CD4-positive, alpha-beta T cell treated with Interleukin-21 for 1 hour (primary cell): ENCODE measurements around the gene SSNA1.
A peak's percentile ranks its signal among the peaks of the same experiment; 100 is the strongest.

Source experiments
- DNase-seq: peaks from one replicate; pipeline ENCODE4 v3.0.0-alpha.2; 2020

The SSNA1 gene, protein sequence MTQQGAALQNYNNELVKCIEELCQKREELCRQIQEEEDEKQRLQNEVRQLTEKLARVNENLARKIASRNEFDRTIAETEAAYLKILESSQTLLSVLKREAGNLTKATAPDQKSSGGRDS

DNA sequence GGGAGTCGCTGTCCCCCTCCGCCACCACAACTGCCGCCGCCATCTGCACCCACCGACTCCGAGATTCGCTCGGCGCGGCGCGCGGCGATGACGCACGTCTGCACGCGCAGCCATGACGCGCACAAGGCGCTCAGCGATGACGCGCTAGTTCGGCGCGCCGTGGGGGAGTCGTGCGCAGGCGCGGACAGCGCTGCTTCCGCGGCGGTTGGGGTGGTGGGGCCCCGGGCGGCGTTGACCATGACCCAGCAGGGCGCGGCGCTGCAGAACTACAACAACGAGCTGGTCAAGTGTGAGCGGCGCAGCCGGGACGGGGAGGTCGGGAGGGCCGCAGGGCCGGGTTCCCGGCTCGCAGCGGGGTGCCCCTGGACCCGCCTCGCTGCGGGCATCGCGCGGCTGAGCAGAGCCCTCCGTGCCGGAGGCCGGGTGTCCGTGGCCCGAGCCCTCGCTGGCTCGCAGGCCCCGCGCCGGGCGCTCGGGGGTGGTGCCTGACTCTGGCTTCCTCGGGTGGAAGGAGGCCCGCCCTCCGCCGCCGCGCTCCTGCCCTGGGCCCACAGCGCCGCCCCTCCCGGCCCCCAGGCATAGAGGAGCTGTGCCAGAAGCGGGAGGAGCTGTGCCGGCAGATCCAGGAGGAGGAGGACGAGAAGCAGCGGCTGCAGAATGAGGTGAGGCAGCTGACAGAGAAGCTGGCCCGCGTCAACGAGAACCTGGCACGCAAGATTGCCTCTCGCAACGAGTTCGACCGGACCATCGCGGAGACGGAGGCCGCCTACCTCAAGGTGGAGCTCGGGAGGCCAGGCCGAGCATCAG lies at the start of gene SSNA1, which contains the start of gene ANAPC2:
TSS of gene SSNA1 (plus strand) at position 187 of the 807 bp plus-strand sequence. CDS start at position 238, 51 bp downstream.
TSS of gene ANAPC2 (minus strand) at position 71 of the 807 bp plus-strand sequence. CDS start at position 43, 28 bp downstream.
- peak; percentile 93 for DNase-seq

DNA sequence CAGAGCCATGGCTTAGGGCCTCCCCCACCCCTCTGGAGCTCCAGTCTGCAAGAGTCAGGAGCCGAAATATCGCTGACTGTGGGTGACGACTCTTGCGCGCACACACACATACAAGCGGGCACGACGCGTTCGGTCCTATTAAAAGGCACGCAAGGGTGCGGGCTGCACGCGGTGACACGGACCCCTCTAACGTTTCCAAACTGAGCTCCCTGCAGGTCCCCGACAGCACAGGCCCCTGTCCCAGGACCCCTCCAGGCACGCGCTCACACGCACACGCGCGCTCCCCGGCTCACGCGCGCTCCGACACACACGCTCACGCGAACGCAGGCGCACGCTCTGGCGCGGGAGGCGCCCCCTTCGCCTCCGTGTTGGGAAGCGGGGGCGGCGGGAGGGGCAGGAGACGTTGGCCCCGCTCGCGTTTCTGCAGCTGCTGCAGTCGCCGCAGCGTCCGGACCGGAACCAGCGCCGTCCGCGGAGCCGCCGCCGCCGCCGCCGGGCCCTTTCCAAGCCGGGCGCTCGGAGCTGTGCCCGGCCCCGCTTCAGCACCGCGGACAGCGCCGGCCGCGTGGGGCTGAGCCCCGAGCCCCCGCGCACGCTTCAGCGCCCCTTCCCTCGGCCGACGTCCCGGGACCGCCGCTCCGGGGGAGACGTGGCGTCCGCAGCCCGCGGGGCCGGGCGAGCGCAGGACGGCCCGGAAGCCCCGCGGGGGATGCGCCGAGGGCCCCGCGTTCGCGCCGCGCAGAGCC lies 49.6 kb upstream of the SSNA1 start, which contains the start of gene GRIN1:
TSS of gene GRIN1 (plus strand) at position 433 of the 746 bp plus-strand sequence. CDS start 333 bp downstream, outside the sequence.
- DNase-seq, result peak; percentile 33

GRCh38 chr9:137139468-137140150 lies 48.9 kb upstream of the SSNA1 start:
- DNase-seq, result no peak

DNA sequence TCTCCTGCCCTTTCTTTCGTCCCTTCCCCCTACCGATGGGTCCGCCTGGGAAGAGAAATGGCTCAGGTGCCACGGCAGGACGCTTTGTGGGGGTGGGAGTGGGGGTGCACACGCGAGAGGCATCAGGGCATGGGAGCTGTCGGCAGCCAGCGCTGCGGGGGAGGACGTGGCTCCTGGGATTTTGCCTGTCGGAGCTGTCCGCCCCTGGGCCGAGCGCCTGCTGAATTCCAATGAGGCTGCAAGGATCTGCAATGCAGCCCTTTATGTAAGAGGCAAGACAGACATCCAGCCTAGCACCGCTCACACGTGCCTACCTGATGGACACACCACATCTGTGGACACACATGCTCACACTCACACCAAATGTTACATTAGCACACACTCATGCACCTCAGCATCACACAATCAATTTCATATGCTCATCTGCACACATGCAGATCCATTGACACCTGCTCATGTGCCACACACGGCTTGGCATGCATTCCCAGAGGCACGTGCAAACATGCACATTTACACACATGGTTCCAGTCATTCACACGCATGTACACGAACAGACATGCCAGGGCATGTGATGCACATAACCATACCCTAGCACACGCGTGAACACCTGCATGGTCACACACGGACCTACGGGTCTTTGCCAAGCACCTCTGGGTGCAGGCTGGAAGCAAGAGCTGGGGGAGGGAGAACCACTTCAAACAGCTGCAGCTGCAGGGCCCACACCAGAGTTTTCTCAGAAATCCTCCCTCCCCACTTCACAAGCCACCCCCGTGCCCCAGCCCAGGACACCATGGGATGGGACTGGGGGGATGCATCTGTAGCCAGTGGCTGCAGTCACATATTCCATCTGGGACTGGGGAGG lies 48.1 kb upstream of the SSNA1 start:
- DNase-seq, result no peak

GRCh38 chr9:137141050-137141810 lies 47.2 kb upstream of the SSNA1 start:
- DNase-seq, result no peak

GRCh38 chr9:137141976-137142936 lies 46.2 kb upstream of the SSNA1 start:
- DNase-seq, result no peak

DNA sequence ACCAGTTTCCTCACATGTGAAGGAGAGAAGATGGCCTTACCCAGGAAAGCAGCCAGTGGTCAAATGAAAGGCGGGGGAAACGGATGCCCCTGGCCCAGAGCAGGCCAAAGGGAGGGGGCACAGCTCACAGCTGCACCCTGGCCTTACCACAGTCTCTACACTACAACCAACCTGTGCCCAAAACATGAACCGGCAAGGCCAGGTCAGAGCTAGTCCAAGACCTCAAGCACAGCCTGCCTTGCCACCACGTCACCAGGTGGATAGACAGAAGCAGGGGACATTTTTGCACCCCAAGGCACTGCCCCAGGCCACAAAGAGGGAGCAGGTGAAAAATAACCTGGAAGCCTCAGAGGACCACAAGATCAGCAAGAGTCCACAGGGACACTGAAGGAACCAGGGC lies 45.0 kb upstream of the SSNA1 start:
- no peak for DNase-seq

DNA sequence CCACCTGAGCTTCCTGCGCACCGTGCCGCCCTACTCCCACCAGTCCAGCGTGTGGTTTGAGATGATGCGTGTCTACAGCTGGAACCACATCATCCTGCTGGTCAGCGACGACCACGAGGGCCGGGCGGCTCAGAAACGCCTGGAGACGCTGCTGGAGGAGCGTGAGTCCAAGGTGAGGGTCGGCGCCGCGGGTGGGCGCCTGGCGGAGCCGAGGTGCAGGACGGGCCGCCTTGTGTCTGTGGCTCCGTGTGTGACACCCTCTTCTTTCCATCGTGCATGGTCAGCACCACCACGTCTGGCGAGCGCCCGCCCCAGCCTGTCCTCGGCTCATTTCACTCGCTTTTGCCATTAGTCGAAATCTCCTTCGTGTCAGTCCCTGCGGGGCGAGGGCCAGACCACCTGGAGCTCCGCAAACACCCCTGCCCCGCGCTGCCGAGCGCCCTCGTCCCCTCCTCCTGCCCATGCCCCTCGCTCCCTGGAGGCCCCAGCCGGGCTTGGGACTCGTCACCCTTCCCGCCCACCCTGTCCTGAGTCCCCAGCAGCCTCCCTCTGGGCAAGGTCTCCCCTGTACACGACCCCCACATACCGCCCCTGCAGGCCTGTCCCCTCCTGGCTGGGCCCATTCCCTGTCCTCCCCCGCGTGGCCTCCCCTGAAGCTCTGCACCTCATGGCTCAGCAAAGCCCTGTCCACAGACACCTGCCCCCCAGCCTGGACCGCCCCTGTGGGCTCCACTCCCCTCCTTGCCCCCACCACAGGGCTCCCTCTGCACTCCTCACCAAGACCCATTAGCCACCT lies 42.5 kb upstream of the SSNA1 start:
- no peak for DNase-seq

GRCh38 chr9:137146527-137146918 lies 42.0 kb upstream of the SSNA1 start:
- no peak for DNase-seq

GRCh38 chr9:137147091-137147792 lies 41.2 kb upstream of the SSNA1 start:
- DNase-seq, result no peak

DNA sequence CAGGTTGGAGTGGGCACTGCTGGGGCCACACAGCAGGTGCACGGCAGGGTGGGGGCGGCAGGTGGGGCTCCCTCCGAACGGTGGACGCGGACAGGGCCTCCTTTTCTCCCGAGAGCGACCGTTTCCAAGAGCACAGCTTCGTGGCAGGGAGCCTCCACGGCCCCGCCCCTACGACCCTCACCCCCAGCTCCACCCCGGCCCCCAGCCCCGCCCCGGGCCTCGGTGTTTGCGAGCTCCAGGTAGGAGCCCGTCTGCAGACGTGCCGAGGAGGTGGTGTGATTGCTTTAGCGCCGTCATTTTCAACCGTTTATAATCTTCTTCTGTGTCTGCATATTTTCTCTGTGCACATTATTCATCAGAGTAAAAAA lies 40.7 kb upstream of the SSNA1 start:
- no peak for DNase-seq

- no peak for DNase-seq
Observed at GRCh38 chr9:137148242-137148641, 40.2 kb upstream of the SSNA1 start.

DNA sequence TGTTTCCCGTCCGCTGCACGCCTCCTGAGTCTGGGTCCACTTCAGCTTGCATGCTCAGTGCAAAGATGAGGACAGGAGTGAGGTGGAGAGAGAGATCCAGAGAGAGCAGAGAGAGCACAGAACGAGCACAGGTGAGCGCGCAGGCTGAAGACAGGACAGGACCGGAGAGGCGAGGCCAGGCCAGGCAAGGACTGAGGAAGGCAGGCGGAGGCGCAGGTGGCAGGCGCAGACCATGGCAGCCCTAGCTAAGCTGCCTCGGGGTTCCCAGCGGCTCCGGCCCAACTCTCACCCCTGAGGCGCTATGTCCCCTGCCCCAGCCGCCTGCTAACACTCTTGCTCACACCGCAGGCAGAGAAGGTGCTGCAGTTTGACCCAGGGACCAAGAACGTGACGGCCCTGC lies 39.8 kb upstream of the SSNA1 start:
- no peak for DNase-seq

DNA sequence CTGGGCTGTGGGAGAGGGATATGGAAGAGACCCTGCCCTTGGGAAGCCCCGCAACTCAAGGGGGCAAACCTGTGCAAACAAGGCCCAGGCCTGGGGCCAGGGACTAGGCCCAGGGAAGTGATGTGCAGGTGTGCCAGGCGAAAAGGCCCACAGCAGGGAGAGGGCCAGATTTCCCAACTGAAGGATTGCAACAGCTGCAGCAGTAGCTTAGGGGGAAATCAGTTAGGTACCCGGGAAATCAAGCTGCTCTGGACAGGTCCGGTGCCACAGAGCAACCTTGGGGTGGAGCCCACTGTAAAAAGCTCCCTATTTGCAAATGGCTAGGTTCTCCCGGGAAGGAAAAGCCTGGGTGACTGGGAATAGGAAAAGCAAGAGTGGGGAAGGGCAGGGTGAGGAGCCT lies 39.1 kb upstream of the SSNA1 start:
- no peak for DNase-seq

DNA sequence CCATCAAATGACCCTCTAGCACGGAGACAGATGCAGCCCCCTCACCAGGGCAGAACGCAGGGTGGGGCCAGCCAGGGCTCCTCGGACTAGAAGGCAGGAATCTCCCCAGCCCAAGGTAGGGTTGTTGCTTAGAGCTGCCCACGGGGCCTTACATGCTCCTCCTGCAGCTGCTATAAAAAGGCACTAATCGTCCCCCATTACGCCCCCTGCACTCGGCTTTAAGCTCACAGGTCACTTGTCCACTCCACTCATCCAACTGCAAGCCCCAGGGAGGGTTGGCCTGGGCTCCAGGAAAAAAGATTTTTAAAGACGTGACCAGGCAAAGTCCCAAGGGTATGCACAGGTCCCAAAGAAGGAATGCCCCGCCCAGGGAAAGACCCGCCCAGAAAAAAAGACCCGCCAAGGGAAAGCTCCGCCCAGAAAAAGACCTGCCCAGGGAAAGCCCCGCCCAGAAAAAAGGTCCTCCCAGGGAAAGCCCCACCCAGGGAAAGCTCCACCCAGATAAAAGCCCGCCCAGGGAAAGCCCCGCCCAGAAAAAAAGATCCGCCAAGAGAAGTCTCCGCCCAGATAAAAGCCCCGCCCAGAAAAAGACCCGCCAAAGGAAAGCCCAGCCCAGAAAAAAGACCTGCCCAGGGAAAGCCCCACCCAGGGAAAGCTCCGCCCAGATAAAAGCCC lies 38.4 kb upstream of the SSNA1 start:
- no peak for DNase-seq

DNA sequence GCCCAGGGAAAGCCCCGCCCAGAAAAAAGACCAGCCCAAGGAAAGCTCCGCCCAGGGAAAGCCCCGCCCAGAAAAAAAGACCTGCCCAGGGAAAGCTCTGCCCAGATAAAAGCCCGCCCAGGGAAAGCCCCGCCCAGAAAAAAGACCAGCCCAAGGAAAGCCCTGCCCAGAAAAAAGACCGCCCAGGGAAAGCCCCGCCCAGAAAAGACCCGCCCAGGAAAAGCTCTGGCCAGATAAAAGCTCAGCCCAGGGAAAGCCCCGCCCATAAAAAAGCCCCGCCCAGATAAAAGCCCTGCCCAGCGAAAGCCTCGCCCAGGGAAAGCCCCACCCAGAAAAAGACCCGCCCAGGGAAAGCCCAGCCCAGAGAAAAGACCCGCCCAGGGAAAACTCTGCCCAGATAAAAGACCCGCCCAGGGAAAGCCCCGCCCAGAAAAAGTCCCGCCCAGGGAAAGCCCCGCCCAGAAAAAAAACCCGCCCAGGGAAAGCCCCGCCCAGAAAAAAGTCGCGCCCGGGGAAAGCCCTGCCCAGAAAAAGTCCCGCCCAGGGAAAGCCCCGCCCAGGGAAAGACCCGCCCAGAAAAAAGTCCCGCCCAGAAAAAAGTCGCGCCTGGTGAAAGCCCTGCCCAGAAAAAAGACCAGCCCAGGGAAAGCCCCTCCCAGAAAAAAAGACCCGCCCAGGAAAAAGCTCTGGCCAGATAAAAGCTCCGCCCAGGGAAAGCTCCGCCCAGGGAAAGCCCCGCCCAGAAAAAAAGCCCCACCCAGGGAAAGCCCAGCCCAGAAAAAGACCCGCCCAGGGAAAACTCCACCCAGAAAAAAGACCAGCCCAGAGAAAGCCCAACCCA lies 37.6 kb upstream of the SSNA1 start:
- peak; percentile 59 for DNase-seq

- DNase-seq, result no peak
Observed at GRCh38 chr9:137152844-137153405, 35.6 kb upstream of the SSNA1 start.
